CD4-positive, alpha-beta T cell treated with Interleukin-1 beta for 1 hour (primary cell): ENCODE measurements around the gene SLK.

Experiments
- DNase-seq, 2 donors: peaks; one replicate each; pipeline ENCODE4 v3.0.0-alpha.2; 2020 to 2022

SLK gene

DNA sequence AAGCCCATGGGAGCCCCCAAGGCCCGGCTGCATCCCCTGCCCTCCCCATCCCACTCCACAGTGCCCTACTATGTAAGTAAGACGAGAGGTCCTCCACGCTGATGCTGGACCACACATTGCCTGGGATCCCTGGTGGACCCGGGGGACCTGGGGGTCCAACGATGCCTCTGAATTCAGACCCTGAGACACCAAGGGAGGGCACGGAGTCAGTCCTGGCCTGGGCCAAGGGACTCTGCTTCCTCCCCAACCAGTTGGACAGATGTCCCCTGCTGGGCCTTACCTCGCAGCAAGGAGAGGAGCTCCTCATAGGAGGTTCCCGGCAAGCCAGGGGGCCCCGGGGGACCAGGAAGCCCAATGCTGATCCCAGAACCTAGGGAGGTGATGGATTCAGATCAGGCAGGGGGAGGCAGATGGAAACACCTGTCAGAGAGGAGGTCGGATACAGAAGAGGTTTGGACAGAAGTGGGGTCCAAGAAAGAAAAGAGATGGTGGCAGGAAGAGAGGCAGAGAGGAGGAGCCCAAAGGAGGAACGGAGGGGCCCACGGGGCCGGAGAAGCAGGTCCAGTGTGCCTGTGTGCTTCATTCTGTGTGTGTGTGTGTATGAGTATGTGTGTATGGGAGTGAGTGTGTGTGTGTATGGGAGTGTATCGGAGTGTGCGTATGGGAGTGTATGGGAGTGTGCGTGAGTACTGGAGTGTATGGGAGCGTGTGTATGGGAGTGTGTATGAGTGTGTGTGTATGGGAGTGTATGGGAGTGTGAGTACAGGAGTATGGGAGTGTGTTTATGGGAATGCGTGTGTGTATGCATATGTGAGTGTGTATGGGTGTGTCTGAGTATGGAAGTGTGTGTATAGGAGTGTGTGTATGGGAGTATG is 68.5 kb downstream of the SLK start:
- DNase-seq = no peak

- no peak for DNase-seq
Measured at GRCh38 chr10:104036069-104036384, 69.1 kb downstream of the SLK start.

DNA sequence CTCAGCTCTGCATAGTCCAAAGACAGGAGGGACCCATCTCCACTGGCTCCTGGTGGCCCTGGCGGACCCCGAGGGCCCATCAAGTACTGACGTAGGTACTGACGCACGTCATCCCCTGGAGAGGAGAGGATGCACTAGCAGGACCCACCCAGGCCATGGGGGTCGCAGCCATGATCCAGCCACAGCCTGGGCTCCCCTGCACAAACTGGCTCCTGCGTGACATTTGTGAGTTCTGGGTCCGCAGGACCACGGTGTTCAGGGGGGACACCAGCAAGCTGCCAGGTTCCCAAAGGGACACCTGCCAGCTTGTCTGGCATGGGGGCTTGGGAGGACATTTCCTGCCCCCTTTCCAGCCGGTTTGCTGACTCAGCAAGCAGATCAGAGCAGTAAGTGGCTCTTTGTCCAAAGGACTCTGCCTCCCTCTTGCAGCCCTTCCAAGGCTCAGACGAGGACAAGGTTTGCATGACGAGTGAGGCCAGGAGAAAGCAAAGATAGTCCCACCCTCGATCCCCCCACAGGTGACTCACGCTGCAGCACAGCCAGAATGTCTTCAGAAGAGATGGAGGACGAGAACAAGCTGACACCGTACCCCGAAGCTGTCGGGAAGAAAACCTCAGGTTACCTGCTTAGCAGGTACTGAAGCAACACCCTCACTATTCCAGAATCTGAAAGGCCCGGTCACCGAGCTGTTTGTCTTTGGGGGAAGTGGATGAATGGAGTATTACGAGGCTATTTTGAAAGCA is 69.7 kb downstream of the SLK start:
- no peak for DNase-seq

GRCh38 chr10:104037261-104037951 is 70.5 kb downstream of the SLK start:
- DNase-seq = no peak

- DNase-seq = no peak
Measured at GRCh38 chr10:104038537-104038936, 71.6 kb downstream of the SLK start.

DNA sequence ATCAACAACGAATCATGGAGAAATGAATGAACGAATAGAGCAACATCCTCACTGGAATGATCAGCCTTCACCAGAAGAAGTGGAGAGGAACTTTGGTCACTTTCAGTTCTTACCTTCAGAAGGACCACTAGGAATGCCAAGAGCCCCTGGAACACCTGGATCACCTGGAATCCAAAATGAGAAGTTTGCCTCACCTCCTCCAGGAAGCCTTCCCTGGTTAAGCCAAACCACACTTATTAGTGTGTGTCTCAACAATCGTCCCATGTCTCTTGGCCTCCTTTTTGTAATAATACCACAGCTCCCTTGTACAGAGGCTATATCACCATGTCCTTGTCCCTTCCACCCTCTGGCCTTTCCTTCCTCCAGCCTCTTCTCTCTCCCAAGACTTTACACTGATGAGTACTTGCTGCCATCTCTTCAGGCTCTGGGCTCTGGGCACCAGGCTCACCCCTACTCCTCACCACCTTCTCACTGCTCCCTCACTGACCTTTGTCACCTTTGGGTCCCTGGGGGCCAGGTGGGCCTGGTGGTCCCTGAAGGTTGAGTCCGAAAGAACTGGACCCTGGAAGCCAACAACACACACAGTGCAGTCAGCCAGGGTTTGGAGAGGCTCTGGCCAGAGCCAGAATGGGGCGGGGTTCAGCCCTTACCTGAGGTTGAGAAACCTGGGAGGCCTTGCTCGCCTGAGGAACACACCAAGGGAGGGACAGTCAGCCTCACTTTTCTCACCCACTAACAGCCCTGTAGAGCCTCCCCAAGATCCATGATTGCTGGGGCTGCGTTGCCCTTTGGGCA is 72.2 kb downstream of the SLK start:
- DNase-seq = no peak

GRCh38 chr10:104040382-104040781 is 73.4 kb downstream of the SLK start:
- DNase-seq = no peak

DNA sequence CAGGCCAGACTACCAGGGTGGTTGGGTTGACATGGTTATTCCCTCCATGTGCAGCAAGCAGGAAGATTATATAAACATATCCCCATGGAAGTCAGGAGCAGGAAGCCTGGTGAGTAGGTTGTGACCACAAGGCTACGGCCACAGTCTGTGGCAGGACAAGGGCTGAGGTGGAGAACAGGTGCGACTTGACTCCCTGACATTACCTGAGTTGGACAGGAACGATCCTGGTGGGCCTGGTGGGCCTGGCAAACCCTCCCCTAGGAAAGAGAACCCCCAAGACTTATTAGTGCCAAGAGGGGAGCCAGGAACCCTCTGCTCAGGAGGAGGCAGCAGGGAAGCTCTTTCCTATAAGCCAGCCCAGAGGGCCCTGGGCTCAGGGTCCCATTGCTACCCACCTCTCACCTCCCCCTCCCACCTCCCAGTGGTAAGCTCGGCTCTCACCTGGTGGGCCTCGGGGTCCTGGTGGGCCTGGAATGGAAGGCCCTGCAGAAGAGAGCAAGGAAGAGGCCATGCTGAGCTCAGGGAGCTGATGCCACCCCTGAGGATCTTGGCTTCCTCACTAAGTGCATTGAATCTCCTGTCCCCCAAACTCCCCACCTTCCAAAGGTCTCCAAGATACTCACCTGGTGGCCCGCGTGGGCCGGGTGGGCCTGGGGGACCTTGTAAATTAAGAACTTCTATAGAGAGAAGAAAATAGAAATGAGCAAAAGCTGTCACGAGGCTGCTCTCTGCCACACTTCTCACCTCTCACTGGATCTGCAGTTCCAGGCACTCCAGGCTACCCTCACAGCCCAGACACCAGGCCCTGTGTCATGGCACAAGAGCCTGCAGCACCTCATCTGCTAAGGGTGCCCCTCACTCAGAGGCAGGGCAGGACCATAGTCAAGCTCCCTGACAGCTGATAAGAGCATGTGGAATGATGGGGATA is 74.2 kb downstream of the SLK start:
- no peak for DNase-seq

DNA sequence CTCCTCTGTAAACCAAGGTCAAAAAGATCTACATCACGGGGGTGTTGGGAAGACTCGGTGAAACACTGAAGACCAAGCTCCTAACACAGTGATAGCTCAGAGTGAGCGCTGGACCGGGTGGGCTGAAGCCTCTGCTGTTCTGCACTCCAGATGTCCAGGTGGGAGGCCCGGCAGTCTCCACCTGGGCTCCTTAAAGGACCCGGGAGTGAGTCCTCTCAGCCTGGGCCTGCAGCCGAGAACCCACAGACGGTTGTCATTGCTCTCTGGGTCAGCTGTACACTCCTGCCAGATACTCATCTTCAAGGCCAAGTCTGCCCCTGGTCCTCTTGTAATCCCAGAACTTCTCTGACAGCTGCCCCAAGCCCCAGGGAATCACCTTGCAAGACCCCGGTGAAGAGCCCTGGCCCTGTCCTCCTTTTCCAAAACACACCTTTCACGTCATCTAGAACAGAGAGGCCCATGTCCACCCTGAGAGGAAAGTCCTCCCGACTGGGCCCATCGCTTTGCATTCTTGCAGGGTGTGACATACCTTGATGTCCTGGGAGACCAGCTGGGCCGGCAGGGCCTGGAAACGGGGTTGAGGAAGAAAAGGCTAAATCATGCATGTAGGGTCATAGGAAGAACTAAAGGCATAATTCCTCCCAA is 75.1 kb downstream of the SLK start:
- no peak for DNase-seq

DNA sequence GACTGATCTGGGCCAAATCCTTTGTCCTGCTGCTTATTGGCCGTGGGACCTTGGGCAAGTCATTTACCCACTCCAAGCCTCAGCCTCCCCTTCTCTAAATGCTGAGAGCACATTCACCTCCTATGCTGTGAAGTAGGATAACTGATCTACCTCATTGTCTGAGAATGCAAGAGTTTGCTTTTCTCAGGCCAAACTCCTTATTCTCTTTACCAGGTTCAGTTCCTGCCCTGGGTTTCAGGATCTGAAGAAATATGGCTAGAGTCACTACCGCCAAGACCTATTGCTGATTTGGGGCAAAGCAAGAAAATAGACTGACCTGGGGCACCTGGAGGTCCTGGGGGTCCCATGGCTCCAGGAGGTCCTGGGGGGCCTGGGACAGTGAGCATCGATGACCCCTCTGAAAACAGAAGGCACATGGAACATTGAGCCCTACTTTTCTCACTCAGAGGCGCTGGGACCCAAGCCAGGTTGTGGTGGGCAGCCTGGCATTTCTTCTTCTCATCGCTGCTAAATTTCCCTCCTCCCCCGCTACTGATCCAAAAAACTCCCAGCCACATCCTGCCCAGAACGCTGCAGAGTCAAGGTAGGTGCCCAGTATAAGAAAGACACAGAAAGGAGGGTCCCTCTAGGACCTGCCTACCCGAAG is 76.4 kb downstream of the SLK start:
- DNase-seq = no peak

DNA sequence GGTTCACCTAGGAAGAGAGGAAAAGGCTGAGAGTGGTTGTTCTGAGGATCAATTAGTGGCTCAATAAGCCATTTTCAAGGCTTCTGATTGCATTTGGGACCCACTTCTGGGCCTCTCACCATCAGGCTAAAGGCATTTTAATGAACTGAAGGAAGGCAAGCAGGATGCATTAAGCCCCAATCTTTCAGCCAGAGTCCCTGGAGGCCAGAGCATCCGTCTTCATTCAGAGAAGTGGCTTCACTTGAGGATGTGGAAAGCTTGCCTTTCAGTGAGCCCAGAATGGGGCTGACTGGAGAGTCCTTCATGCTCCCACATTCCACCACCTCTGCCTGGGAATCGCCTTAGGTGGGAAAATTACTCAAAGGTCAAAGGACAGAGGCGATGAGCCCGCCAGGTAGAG is 76.9 kb downstream of the SLK start:
- no peak for DNase-seq

DNA sequence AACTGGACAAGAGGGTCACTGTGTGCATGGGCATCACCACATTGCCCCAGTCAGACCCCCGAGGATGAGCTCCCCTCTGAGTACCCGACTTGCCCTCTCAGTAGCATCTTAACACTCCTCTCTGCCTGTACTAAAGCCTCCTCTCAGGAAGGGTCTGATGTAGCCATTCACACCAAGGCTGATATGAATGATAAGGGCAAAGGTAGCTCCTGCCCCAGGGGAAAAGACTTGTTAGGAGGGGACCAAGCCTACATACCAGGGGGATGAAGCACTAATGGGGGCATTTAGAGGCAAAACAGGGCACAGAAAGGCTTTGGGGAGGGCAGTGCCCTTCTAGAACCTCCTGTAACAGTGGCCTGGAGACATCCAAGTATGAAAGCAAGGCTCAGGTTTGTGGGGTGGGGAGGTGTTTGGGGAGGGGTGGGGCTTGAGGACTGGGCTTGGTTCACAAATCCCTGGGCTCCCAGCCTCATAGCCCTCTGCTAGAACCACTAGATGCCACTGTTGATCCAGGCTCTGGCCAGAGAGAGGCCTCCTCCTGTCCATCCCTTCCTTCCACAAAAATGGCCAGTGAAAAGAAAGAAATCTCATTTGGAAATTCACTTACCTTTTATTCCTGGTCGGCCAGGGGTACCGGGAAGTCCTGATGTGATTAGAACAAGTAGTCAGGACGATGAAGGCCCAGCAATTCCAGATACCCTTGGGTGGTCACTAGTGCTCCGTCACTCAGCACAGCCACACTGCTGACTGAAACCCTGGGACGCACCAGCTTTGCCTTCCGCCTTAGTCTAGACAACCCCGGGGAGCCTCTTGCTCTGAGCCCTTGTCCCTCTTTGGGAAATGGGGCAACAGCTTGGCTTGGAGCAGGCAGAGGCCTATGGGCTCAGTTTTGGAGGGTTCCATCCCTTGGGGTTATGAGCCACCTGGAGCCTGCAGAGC is 78.5 kb downstream of the SLK start:
- DNase-seq = no peak

- no peak for DNase-seq
Measured at GRCh38 chr10:104046651-104047050, 79.7 kb downstream of the SLK start.

DNA sequence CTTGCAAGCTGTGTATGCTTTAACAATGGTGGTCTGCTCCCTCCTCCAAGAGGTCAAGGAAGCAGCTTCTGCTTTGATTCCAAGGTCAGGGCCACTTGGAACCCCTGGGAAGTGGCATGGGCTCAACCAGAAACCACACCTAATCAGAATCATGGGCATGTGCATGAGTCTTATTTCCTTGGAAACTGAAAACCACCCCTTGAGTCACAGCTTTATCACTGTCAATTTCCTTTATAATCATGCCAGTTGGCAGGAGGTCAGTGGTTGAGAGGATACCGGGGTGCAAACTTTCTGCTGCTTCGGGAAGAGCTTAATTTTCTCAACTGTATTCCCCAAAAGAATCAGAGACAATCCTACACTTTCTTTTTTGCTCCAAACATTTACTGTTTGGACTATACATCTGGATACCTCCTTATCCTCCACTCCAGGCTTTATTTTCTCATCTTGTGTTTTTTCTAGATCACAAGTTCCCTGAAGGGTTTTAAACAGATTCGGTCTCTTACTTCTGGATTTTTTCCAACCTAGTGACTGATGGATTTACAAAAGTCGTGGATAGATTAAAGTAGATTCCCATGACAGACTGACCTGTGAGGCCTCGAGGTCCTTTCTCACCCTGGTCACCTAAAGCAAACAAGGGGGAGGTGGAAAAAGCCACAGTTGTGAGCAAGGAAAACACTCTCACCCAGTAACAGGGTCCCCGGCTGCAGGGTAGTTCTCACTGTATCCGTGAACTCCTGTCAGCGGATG is 82.7 kb downstream of the SLK start:
- DNase-seq = no peak

- DNase-seq = no peak
Measured at GRCh38 chr10:104052431-104052830, 85.5 kb downstream of the SLK start.

GRCh38 chr10:104053201-104053600 is 86.3 kb downstream of the SLK start:
- no peak for DNase-seq

DNA sequence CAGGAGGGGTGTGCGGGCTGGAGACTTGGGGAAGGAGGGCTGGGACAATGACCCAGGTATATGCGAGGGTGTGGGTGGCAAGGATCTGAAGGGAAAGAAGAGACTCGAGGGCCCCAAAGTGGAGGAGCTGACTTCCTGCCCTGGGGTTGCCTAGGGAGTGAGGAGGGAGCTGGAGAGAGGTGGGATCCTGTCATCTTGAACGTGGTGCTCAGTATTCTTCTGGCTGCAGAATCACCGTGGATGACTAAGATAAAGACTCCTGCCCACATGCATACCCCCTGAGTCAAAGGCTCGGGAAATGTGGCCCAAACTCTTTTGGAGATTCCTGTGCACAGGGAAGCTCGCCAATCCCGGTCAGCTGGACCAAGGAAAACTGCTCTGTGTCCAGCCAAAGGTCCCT is 87.5 kb downstream of the SLK start:
- DNase-seq = no peak

DNA sequence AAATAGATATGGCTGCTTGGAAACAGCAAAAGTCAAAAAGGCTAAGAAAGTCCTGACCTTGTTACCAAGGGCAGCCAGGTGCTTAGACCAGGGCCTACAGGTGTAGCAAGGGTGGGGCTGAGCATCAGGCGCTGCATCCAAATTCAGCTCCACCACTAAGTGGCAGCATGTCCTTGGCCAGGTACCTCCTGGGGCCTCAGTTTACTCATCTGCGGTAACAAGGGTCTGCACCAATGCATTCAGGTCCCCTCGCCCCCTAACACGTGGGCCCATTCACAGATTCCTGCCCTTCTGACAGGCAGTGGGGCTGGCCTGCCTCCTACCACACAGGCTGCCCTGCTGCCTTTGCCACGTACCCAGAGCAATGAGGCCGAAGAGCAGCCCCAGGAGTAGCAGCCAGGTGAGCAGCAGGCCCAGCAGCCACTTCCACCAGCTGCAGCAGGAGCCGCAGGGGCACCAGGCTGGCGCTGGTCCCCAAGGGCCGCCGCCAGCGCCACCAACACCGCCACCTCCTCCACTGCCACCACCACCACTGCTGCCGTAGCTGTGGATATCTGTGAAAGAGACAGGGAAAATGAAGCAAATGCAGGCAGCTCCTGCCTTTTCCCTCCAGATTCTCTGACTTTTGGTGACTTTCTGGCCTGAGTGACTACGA is 89.8 kb downstream of the SLK start:
- DNase-seq = no peak
